ENCODE measurements around the gene ZNF326. TPM values are rescaled to one million over a fixed set of nuclear protein-coding genes. Genes with fewer than 3 reads are reported as not detected.

ZNF326 gene
- total and polyA plus RNA-seq, 2 donors (not counting 1 experiment from before 2014, with no cell fraction given), result 8.1 to 10.8 TPM

DNA sequence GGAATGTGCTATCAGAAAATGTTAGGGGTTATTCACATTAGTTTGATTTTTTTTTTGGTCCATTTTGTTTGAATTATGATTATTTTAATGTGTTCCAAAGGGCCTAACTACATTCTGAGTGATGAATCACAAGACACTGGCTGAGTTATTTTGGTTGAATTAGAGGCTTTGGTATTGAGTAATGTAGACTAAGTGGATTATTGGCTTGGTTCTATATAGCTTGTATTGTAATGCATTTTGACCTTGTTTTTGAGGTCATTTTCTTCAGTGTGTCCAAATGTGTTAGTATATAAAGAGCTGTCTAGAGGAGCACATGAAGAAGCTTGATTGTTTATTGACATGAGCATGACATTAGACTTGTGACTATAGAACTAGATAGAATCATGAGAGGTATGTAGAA, 3.4 kb downstream of the ZNF326 start:
- Histone ChIP-seq H3K9me3 (ENCODE audit: control insufficient read depth, insufficient read depth, low read depth, low read length) (no peaks in the 10 kb centered on the region), H3K79me2 (ENCODE audit: control insufficient read depth, insufficient read depth, low read length) (peaks cover 49% of the 10 kb centered on the region), H3K4me2 (ENCODE audit: extremely low read depth, insufficient read depth, low read length) (peak overlapping the region; percentile 20), H2AFZ (ENCODE audit: low read length) (no peak overlapping the region), H3K27me3 (ENCODE audit: control insufficient read depth, insufficient read depth, low read length) (no peaks in the 10 kb centered on the region), H4K20me1 (ENCODE audit: control insufficient read depth, extremely low read depth, insufficient read depth, low read length) (peaks cover 2% of the 10 kb centered on the region), H3K27ac (ENCODE audit: insufficient read depth, low read length) (no peak overlapping the region), H3K9ac (ENCODE audit: insufficient read depth, low read length) (no peak overlapping the region), H3K4me3 (replicated peaks in 1 of 4; ENCODE audit: control extremely low read depth in 1 of 4, insufficient read depth in 1 of 4, low read depth in 3 of 4, low read length in 4 of 4) (no peak overlapping the region), H3K4me1 (ENCODE audit: control insufficient read depth, extremely low read depth, insufficient read depth, low read length) (peaks cover 7% of the 10 kb centered on the region), H3K36me3 (ENCODE audit: control insufficient read depth, insufficient read depth, low read length) (no peaks in the 10 kb centered on the region)
- TF ChIP-seq EZH2 (IDR thresholded peaks at IDR 0.05; ENCODE audit: low read length, missing control alignments), result no peak
- TF ChIP-seq, protein P1, sequence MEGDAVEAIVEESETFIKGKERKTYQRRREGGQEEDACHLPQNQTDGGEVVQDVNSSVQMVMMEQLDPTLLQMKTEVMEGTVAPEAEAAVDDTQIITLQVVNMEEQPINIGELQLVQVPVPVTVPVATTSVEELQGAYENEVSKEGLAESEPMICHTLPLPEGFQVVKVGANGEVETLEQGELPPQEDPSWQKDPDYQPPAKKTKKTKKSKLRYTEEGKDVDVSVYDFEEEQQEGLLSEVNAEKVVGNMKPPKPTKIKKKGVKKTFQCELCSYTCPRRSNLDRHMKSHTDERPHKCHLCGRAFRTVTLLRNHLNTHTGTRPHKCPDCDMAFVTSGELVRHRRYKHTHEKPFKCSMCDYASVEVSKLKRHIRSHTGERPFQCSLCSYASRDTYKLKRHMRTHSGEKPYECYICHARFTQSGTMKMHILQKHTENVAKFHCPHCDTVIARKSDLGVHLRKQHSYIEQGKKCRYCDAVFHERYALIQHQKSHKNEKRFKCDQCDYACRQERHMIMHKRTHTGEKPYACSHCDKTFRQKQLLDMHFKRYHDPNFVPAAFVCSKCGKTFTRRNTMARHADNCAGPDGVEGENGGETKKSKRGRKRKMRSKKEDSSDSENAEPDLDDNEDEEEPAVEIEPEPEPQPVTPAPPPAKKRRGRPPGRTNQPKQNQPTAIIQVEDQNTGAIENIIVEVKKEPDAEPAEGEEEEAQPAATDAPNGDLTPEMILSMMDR (conservative IDR thresholded peaks at IDR 0.05 in 1 of 2, IDR thresholded peaks at IDR 0.05 in 1 of 2; ENCODE audit: low read depth in 1 of 2, low read length in 2 of 2), result no peak
- DNase-seq (ENCODE audit: low read depth in 2 of 2), result peak; percentile 32 to 45

DNA sequence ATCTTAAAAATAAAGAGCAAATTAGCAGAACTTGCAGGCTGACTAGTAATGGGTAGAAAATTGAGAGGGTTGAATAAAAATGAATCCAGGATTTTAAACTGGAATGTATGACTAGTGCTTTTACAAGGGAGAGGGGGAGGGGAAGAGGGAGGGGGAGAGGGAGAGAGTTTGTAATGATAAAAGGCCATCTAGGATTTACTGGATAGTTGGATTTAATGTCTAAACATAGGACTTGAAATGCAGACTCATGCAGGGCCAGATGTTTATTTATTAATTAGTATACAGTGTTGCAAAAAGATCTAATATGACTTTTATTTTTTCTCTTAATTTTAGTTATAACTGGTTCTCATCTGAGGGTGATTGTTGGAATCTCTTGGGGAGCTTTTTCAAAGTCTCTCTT, 4.3 kb downstream of the ZNF326 start:
- DNase-seq (ENCODE audit: low read depth in 2 of 2), result peak in 1 of 2 donors; percentile 18
- Histone ChIP-seq H3K4me2 (ENCODE audit: extremely low read depth, insufficient read depth, low read length) (no peak overlapping the region), H3K9me3 (ENCODE audit: control insufficient read depth, insufficient read depth, low read depth, low read length) (no peaks in the 10 kb centered on the region), H3K9ac (ENCODE audit: insufficient read depth, low read length) (no peak overlapping the region), H3K27me3 (ENCODE audit: control insufficient read depth, insufficient read depth, low read length) (no peaks in the 10 kb centered on the region), H3K36me3 (ENCODE audit: control insufficient read depth, insufficient read depth, low read length) (no peaks in the 10 kb centered on the region), H3K79me2 (ENCODE audit: control insufficient read depth, insufficient read depth, low read length) (peaks cover 50% of the 10 kb centered on the region), H4K20me1 (ENCODE audit: control insufficient read depth, extremely low read depth, insufficient read depth, low read length) (peaks cover 2% of the 10 kb centered on the region), H3K4me1 (ENCODE audit: control insufficient read depth, extremely low read depth, insufficient read depth, low read length) (peaks cover 7% of the 10 kb centered on the region), H2AFZ (ENCODE audit: low read length) (no peak overlapping the region), H3K4me3 (replicated peaks in 1 of 4; ENCODE audit: control extremely low read depth in 1 of 4, insufficient read depth in 1 of 4, low read depth in 3 of 4, low read length in 4 of 4) (no peak overlapping the region), H3K27ac (ENCODE audit: insufficient read depth, low read length) (no peak overlapping the region)
- no peak for TF ChIP-seq EZH2 (IDR thresholded peaks at IDR 0.05; ENCODE audit: low read length, missing control alignments)
- TF ChIP-seq, protein P1 (conservative IDR thresholded peaks at IDR 0.05 in 1 of 2, IDR thresholded peaks at IDR 0.05 in 1 of 2; ENCODE audit: low read depth in 1 of 2, low read length in 2 of 2), result no peak

DNA sequence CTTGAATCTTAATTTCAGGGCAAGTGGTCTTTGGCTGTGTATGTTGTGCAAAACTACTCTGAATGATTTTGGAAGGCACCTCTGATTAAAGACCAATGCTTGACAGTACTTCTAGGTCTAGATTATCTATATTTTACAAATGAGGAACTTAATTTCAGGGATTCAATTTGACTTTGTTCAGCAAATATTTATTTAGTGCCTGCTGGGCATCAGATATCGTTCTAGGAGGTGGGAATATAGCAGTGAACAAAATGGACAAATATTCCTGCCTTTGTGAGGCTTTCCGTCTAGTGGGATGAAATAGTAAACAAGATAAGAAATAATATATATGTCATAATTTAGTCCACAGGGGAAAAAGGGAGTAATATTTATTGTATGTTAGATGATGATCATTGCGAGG, 4.7 kb downstream of the ZNF326 start:
- no peaks in the 10 kb centered on the region for H3K27me3 ChIP-seq (ENCODE audit: control insufficient read depth, insufficient read depth, low read length)
- no peak overlapping the region for H3K27ac ChIP-seq (ENCODE audit: insufficient read depth, low read length)
- DNase-seq (ENCODE audit: low read depth in 2 of 2), result no peak
- peaks cover 2% of the 10 kb centered on the region for H4K20me1 ChIP-seq (ENCODE audit: control insufficient read depth, extremely low read depth, insufficient read depth, low read length)
- TF ChIP-seq, protein P1 (conservative IDR thresholded peaks at IDR 0.05 in 1 of 2, IDR thresholded peaks at IDR 0.05 in 1 of 2; ENCODE audit: low read depth in 1 of 2, low read length in 2 of 2), result no peak
- TF ChIP-seq EZH2 (IDR thresholded peaks at IDR 0.05; ENCODE audit: low read length, missing control alignments), result no peak
- H3K79me2 ChIP-seq (ENCODE audit: control insufficient read depth, insufficient read depth, low read length), result peaks cover 50% of the 10 kb centered on the region
- no peaks in the 10 kb centered on the region for H3K9me3 ChIP-seq (ENCODE audit: control insufficient read depth, insufficient read depth, low read depth, low read length)
- no peak overlapping the region for H3K9ac ChIP-seq (ENCODE audit: insufficient read depth, low read length)
- no peaks in the 10 kb centered on the region for H3K36me3 ChIP-seq (ENCODE audit: control insufficient read depth, insufficient read depth, low read length)
- H3K4me1 ChIP-seq (ENCODE audit: control insufficient read depth, extremely low read depth, insufficient read depth, low read length), result peaks cover 7% of the 10 kb centered on the region
- no peak overlapping the region for H3K4me2 ChIP-seq (ENCODE audit: extremely low read depth, insufficient read depth, low read length)
- no peak overlapping the region for H3K4me3 ChIP-seq (replicated peaks in 1 of 4; ENCODE audit: control extremely low read depth in 1 of 4, insufficient read depth in 1 of 4, low read depth in 3 of 4, low read length in 4 of 4)
- H2AFZ ChIP-seq (ENCODE audit: low read length), result no peak overlapping the region

Data from fibroblast of lung (primary cell).